Activated naive CD8-positive, alpha-beta T cell (primary cell): ENCODE data around the gene PSMB5.

Source experiments
- H3K27ac Mint-ChIP-seq: one replicate; pipeline ENCODE4 v1.8.0; 2021; ENCODE audit warnings: mixed read lengths
- H3K27me3 Mint-ChIP-seq: one replicate; pipeline ENCODE4 v1.8.0; 2021; ENCODE audit warnings: mixed read lengths
- H3K36me3 Mint-ChIP-seq: one replicate; pipeline ENCODE4 v1.8.0; 2021; ENCODE audit warnings: mixed read lengths
- H3K4me1 Mint-ChIP-seq: one replicate; pipeline ENCODE4 v1.8.0; 2021; ENCODE audit warnings: low read depth, mixed read lengths
- H3K4me3 Mint-ChIP-seq: one replicate; pipeline ENCODE4 v1.8.0; 2021; ENCODE audit warnings: mild to moderate bottlenecking, mixed read lengths
- H3K9me3 Mint-ChIP-seq: one replicate; pipeline ENCODE4 v1.8.0; 2021; ENCODE audit warnings: low read depth, mixed read lengths

Gene PSMB5

GRCh38 chr14:23034498-23035302 lies at the start of gene PSMB5:
Gene PSMB5, minus strand, starts transcription at chr14:23034900. Its CDS starts 19 bp downstream, at chr14:23034881.
- no peaks in the 10 kb centered on the region for H3K9me3 Mint-ChIP-seq
- peak within 1 kb of the TSS; percentile 97 for H3K4me3 Mint-ChIP-seq
- peaks cover 29% of the 10 kb centered on the region for H3K4me1 Mint-ChIP-seq
- H3K27ac Mint-ChIP-seq: peak within 1 kb of the TSS; percentile 98
- peaks cover 12% of the 10 kb centered on the region for H3K36me3 Mint-ChIP-seq
- no peaks in the 10 kb centered on the region for H3K27me3 Mint-ChIP-seq

- H3K4me1 Mint-ChIP-seq: peaks cover 9% of the 10 kb centered on the region
- H3K9me3 Mint-ChIP-seq: no peaks in the 10 kb centered on the region
- H3K4me3 Mint-ChIP-seq: no peak overlapping the region
- H3K27ac Mint-ChIP-seq: peak overlapping the region; percentile 82
- peaks cover 2% of the 10 kb centered on the region for H3K36me3 Mint-ChIP-seq
- H3K27me3 Mint-ChIP-seq: no peaks in the 10 kb centered on the region
Measured at GRCh38 chr14:23080474-23080873, 45.8 kb upstream of the PSMB5 start.

- Mint-ChIP-seq H3K36me3 (peaks cover 5% of the 10 kb centered on the region), H3K4me1 (peaks cover 7% of the 10 kb centered on the region), H3K9me3 (no peaks in the 10 kb centered on the region), H3K27me3 (no peaks in the 10 kb centered on the region), H3K27ac (peak overlapping the region; percentile 82), H3K4me3 (no peak overlapping the region)
Measured at GRCh38 chr14:23079716-23080115, 45.0 kb upstream of the PSMB5 start.

- Mint-ChIP-seq H3K27ac (peak overlapping the region; percentile 82), H3K36me3 (peaks cover 2% of the 10 kb centered on the region), H3K9me3 (no peaks in the 10 kb centered on the region), H3K4me1 (peaks cover 4% of the 10 kb centered on the region), H3K4me3 (no peak overlapping the region), H3K27me3 (no peaks in the 10 kb centered on the region)
Measured at GRCh38 chr14:23078692-23079116, 44.0 kb upstream of the PSMB5 start.

- no peaks in the 10 kb centered on the region for H3K27me3 Mint-ChIP-seq
- peak overlapping the region; percentile 82 for H3K27ac Mint-ChIP-seq
- no peak overlapping the region for H3K4me3 Mint-ChIP-seq
- H3K4me1 Mint-ChIP-seq: peaks cover 4% of the 10 kb centered on the region
- peaks cover 2% of the 10 kb centered on the region for H3K36me3 Mint-ChIP-seq
- H3K9me3 Mint-ChIP-seq: no peaks in the 10 kb centered on the region
Measured at GRCh38 chr14:23077962-23078361, 43.3 kb upstream of the PSMB5 start.

GRCh38 chr14:23076785-23077408 lies 42.2 kb upstream of the PSMB5 start:
- peaks cover 2% of the 10 kb centered on the region for H3K36me3 Mint-ChIP-seq
- peak overlapping the region; percentile 16 for H3K27ac Mint-ChIP-seq
- no peaks in the 10 kb centered on the region for H3K9me3 Mint-ChIP-seq

GRCh38 chr14:23074906-23075305 lies 40.2 kb upstream of the PSMB5 start:
- Mint-ChIP-seq H3K4me1 (peaks cover 27% of the 10 kb centered on the region), H3K27me3 (no peaks in the 10 kb centered on the region), H3K36me3 (peaks cover 2% of the 10 kb centered on the region), H3K9me3 (no peaks in the 10 kb centered on the region), H3K27ac (no peak overlapping the region), H3K4me3 (no peak overlapping the region)

More at GRCh38 chr14:23076785-23077408, 42.2 kb upstream of the PSMB5 start:
- H3K27me3 Mint-ChIP-seq: no peaks in the 10 kb centered on the region
- H3K4me1 Mint-ChIP-seq: peaks cover 12% of the 10 kb centered on the region
- H3K4me3 Mint-ChIP-seq: no peak overlapping the region

GRCh38 chr14:23071921-23072539 lies 37.3 kb upstream of the PSMB5 start:
- Mint-ChIP-seq H3K4me1 (peaks cover 40% of the 10 kb centered on the region), H3K27ac (peak overlapping the region; percentile 98), H3K27me3 (no peaks in the 10 kb centered on the region), H3K4me3 (peak overlapping the region; percentile 99), H3K9me3 (no peaks in the 10 kb centered on the region), H3K36me3 (peaks cover 6% of the 10 kb centered on the region)

GRCh38 chr14:23071244-23071920 lies 36.7 kb upstream of the PSMB5 start:
- no peaks in the 10 kb centered on the region for H3K9me3 Mint-ChIP-seq
- peak overlapping the region; percentile 98 for H3K27ac Mint-ChIP-seq
- H3K4me1 Mint-ChIP-seq: peaks cover 38% of the 10 kb centered on the region
- peak overlapping the region; percentile 99 for H3K4me3 Mint-ChIP-seq
- no peaks in the 10 kb centered on the region for H3K27me3 Mint-ChIP-seq
- H3K36me3 Mint-ChIP-seq: peaks cover 6% of the 10 kb centered on the region

GRCh38 chr14:23070262-23071129 lies 35.8 kb upstream of the PSMB5 start:
- Mint-ChIP-seq H3K9me3 (no peaks in the 10 kb centered on the region), H3K27ac (peak overlapping the region; percentile 98), H3K27me3 (no peaks in the 10 kb centered on the region), H3K36me3 (peaks cover 6% of the 10 kb centered on the region), H3K4me1 (peaks cover 44% of the 10 kb centered on the region), H3K4me3 (peak overlapping the region; percentile 99)

- Mint-ChIP-seq H3K4me1 (peaks cover 42% of the 10 kb centered on the region), H3K9me3 (no peaks in the 10 kb centered on the region), H3K36me3 (peaks cover 4% of the 10 kb centered on the region), H3K4me3 (peak overlapping the region; percentile 75), H3K27ac (peak overlapping the region; percentile 50), H3K27me3 (no peaks in the 10 kb centered on the region)
Measured at GRCh38 chr14:23069413-23069806, 34.7 kb upstream of the PSMB5 start.

GRCh38 chr14:23068789-23069412 lies 34.2 kb upstream of the PSMB5 start:
- Mint-ChIP-seq H3K36me3 (peaks cover 4% of the 10 kb centered on the region), H3K9me3 (no peaks in the 10 kb centered on the region), H3K27ac (peak overlapping the region; percentile 68), H3K4me1 (peaks cover 42% of the 10 kb centered on the region), H3K4me3 (peak overlapping the region; percentile 75), H3K27me3 (no peaks in the 10 kb centered on the region)

GRCh38 chr14:23067847-23068788 lies 33.4 kb upstream of the PSMB5 start:
- Mint-ChIP-seq H3K27ac (peak overlapping the region; percentile 68), H3K4me1 (peaks cover 42% of the 10 kb centered on the region), H3K9me3 (no peaks in the 10 kb centered on the region), H3K27me3 (no peaks in the 10 kb centered on the region), H3K36me3 (peaks cover 4% of the 10 kb centered on the region), H3K4me3 (peak overlapping the region; percentile 75)
